ENCODE data around the gene MED14. TPM values are rescaled to one million over a fixed set of nuclear protein-coding genes. Genes with fewer than 3 reads are reported as not detected.

MED14 gene
- total RNA-seq, 1 donor from 2014 or later, result 52.7 TPM

DNA sequence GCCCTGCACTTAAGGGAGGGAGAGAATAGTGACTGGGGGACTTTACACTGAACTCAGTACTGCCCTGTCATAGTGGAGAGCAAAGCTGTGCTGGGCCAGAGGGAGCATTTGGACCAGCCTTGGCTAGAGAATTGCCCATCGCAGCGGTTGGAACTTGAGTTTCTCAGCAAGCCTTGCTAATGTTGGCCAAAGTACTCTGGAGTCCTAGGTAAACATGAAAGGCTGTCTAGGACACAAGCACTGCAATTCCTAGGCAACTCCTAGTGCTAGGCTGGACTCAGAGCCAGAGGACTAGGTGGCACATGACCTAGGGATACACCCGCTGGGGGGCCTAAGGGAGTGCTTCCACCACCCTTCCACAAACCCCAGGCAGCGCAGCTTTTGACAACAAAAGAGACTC lies 15.0 kb downstream of the MED14 start:
- peaks cover 12% of the 10 kb centered on the region for H3K9me3 Mint-ChIP-seq
- peaks cover 28% of the 10 kb centered on the region for H3K36me3 Mint-ChIP-seq (ENCODE audit: low read depth)
- H3K4me3 Mint-ChIP-seq, result no peak overlapping the region

GRCh38 chrX:40719731-40720130 lies 15.6 kb downstream of the MED14 start:
- H3K4me3 Mint-ChIP-seq, result no peak overlapping the region
- no peak overlapping the region for H3K27ac Mint-ChIP-seq (ENCODE audit: unreplicated experiment)
- H3K4me1 Mint-ChIP-seq, result no peaks in the 10 kb centered on the region
- DNase-seq (ENCODE audit: low read depth, low spot score), result no peak
- peaks cover 12% of the 10 kb centered on the region for H3K9me3 Mint-ChIP-seq
- peaks cover 26% of the 10 kb centered on the region for H3K36me3 Mint-ChIP-seq (ENCODE audit: low read depth)
- no peaks in the 10 kb centered on the region for H3K27me3 Mint-ChIP-seq (ENCODE audit: low read depth)
- TF ChIP-seq, protein P1, sequence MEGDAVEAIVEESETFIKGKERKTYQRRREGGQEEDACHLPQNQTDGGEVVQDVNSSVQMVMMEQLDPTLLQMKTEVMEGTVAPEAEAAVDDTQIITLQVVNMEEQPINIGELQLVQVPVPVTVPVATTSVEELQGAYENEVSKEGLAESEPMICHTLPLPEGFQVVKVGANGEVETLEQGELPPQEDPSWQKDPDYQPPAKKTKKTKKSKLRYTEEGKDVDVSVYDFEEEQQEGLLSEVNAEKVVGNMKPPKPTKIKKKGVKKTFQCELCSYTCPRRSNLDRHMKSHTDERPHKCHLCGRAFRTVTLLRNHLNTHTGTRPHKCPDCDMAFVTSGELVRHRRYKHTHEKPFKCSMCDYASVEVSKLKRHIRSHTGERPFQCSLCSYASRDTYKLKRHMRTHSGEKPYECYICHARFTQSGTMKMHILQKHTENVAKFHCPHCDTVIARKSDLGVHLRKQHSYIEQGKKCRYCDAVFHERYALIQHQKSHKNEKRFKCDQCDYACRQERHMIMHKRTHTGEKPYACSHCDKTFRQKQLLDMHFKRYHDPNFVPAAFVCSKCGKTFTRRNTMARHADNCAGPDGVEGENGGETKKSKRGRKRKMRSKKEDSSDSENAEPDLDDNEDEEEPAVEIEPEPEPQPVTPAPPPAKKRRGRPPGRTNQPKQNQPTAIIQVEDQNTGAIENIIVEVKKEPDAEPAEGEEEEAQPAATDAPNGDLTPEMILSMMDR (conservative IDR thresholded peaks at IDR 0.05), result no peak

More for the DNA sequence above, 15.0 kb downstream of the MED14 start:
- H3K27ac Mint-ChIP-seq (ENCODE audit: unreplicated experiment), result peak overlapping the region; percentile 5
- TF ChIP-seq, protein P1 (conservative IDR thresholded peaks at IDR 0.05), result no peak
- DNase-seq (ENCODE audit: low read depth, low spot score), result no peak
- H3K4me1 Mint-ChIP-seq, result no peaks in the 10 kb centered on the region
- H3K27me3 Mint-ChIP-seq (ENCODE audit: low read depth), result no peaks in the 10 kb centered on the region

GRCh38 chrX:40719218-40719617 lies 16.1 kb downstream of the MED14 start:
- DNase-seq (ENCODE audit: low read depth, low spot score), result no peak
- TF ChIP-seq, protein P1 (conservative IDR thresholded peaks at IDR 0.05), result no peak
- H3K36me3 Mint-ChIP-seq (ENCODE audit: low read depth), result peaks cover 26% of the 10 kb centered on the region
- no peak overlapping the region for H3K27ac Mint-ChIP-seq (ENCODE audit: unreplicated experiment)
- H3K9me3 Mint-ChIP-seq, result peaks cover 12% of the 10 kb centered on the region
- H3K4me1 Mint-ChIP-seq, result no peaks in the 10 kb centered on the region
- H3K27me3 Mint-ChIP-seq (ENCODE audit: low read depth), result no peaks in the 10 kb centered on the region
- H3K4me3 Mint-ChIP-seq, result no peak overlapping the region

- Mint-ChIP-seq H3K27me3 (ENCODE audit: low read depth) (no peaks in the 10 kb centered on the region), H3K4me1 (no peaks in the 10 kb centered on the region), H3K4me3 (no peak overlapping the region), H3K27ac (ENCODE audit: unreplicated experiment) (no peak overlapping the region), H3K36me3 (ENCODE audit: low read depth) (peaks cover 3% of the 10 kb centered on the region), H3K9me3 (no peaks in the 10 kb centered on the region)
- TF ChIP-seq, protein P1 (conservative IDR thresholded peaks at IDR 0.05), result no peak
- DNase-seq (ENCODE audit: low read depth, low spot score), result no peak
Observed at GRCh38 chrX:40709395-40709794, 25.9 kb downstream of the MED14 start.

DNA sequence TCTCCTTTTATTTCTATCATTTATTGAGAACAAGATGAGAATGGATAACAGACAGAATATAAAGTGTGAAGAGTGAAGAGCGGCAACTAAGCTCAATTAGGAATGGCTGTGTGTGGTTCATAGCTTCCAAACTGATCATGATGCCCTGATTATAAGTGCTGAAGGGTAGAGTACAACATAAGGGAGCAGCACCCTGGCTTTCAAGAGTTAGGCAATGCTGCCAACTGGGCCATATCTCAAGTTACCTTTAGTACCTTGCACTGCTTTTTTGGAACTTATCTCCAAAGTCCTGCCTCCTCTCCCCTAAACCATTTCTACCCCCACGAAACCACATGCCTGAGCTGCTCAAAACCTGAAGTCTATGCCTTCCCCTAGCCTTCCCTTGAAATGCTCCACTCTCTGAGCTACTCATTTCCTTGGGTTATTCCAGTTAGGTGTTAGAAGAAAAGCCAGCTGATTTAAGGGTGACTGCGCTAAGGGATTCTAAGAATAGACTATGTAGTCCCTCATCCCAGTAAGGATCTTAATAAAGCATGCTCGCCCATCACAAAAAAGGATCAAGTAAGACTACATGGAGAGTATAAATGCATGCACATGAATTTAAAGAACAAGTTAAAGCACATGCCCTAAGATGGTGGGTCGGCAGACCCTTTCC lies 29.6 kb downstream of the MED14 start:
- H3K27me3 Mint-ChIP-seq (ENCODE audit: low read depth), result no peaks in the 10 kb centered on the region
- no peaks in the 10 kb centered on the region for H3K4me1 Mint-ChIP-seq
- DNase-seq (ENCODE audit: low read depth, low spot score), result no peak
- H3K36me3 Mint-ChIP-seq (ENCODE audit: low read depth), result peaks cover 3% of the 10 kb centered on the region
- TF ChIP-seq, protein P1 (conservative IDR thresholded peaks at IDR 0.05), result no peak
- H3K9me3 Mint-ChIP-seq, result no peaks in the 10 kb centered on the region
- no peak overlapping the region for H3K27ac Mint-ChIP-seq (ENCODE audit: unreplicated experiment)
- H3K4me3 Mint-ChIP-seq, result no peak overlapping the region

Measured in neural crest cell (in vitro differentiated cells).